PC-3 (cell line): ENCODE data around the gene PRDM11. TPM values are rescaled to one million over a fixed set of nuclear protein-coding genes. Genes with fewer than 3 reads are reported as not detected.

Experiments
- ATAC-seq: fragments of 200-7000 bp; cut with Tn5 transposase; 2 replicates; pipeline ENCODE4 v1.9.1; 2020; ENCODE audit warnings: mild to moderate bottlenecking, moderate library complexity
- BruUV-seq: library from RNA; stranded (reverse); fragments of 400-500 nt; replicated peaks from 2 replicates; lab custom pipeline; 2021; lab: Mats Ljungman, UMichigan
- CTCF ChIA-PET: fragments of 300-600 bp; sonication (Branson Sonifier 250); formaldehyde crosslinking; loops from one replicate; lab custom pipeline; 2022; ENCODE audit warnings: antibody characterized with exemption; lab: Charles Lee
- POLR2A ChIA-PET: fragments of 300-600 bp; sonication (Branson Sonifier 250); formaldehyde crosslinking; loops from one replicate; lab custom pipeline; 2022; ENCODE audit warnings: antibody characterized with exemption; ENCODE audit not compliant: unreplicated experiment; lab: Charles Lee
- DNase-seq: peaks from one replicate; pipeline ENCODE4 v3.0.0-alpha.2; 2015
- H2AFZ ChIP-seq: fragments of 300-600 bp; sonication (generic); 2 replicates; pipeline ENCODE4 v1.6.0; 2016; ENCODE audit warnings: antibody characterized with exemption, low read length
- H3F3A ChIP-seq: fragments of 300-600 bp; sonication (generic); one replicate; pipeline ENCODE4 v1.6.0; 2017; ENCODE audit warnings: antibody characterized with exemption, low read length, control low read depth, mild to moderate bottlenecking; ENCODE audit not compliant: unreplicated experiment
- H3K27ac ChIP-seq: fragments of 300-600 bp; sonication (generic); 2 replicates; pipeline ENCODE4 v1.5.1; 2016; ENCODE audit warnings: mild to moderate bottlenecking, low read length
- H3K27me3 ChIP-seq: fragments of 300-600 bp; sonication (generic); 2 replicates; pipeline ENCODE4 v1.6.1; 2016; ENCODE audit warnings: low read length, mixed read lengths
- H3K36me3 ChIP-seq: fragments of 300-600 bp; sonication (generic); 2 replicates; pipeline ENCODE4 v1.6.1; 2016; ENCODE audit warnings: low read depth, mixed run types, low read length, mixed read lengths
- H3K4me1 ChIP-seq: fragments of 300-600 bp; sonication (generic); 2 replicates; pipeline ENCODE4 v1.5.1; 2016; ENCODE audit warnings: low read length; ENCODE audit not compliant: insufficient read depth
- H3K4me2 ChIP-seq: fragments of 300-600 bp; sonication (generic); 2 replicates; pipeline ENCODE4 v1.6.0; 2016; ENCODE audit warnings: low read length
- H3K4me3 ChIP-seq: fragments of 300-600 bp; sonication (generic); 2 replicates; pipeline ENCODE4 v1.5.1; 2016; ENCODE audit warnings: mild to moderate bottlenecking, low read length, mixed read lengths
- H3K79me2 ChIP-seq: fragments of 300-600 bp; sonication (generic); 2 replicates; pipeline ENCODE4 v1.6.1; 2017; ENCODE audit warnings: low read length, mixed read lengths
- H3K9ac ChIP-seq: fragments of 300-600 bp; sonication (generic); 2 replicates; pipeline ENCODE4 v1.6.0; 2016; ENCODE audit warnings: mild to moderate bottlenecking, low read length
- H3K9me2 ChIP-seq: fragments of 300-600 bp; sonication (generic); replicated peaks from 2 replicates; pipeline ENCODE4 v1.6.1; 2016; ENCODE audit warnings: mixed run types, low read length, mixed read lengths
- H3K9me3 ChIP-seq: fragments of 300-600 bp; sonication (generic); 2 replicates; pipeline ENCODE4 v1.6.1; 2016; ENCODE audit warnings: low read length, mixed read lengths
- H4K20me1 ChIP-seq: fragments of 300-600 bp; sonication (generic); 2 replicates; pipeline ENCODE4 v1.6.1; 2016; ENCODE audit warnings: low read length, mixed read lengths
- CTCF ChIP-seq: fragments of 300-600 bp; sonication (generic); conservative IDR thresholded peaks from 2 replicates; pipeline ENCODE4 v1.5.1; 2017; ENCODE audit warnings: antibody characterized with exemption, low read depth, mild to moderate bottlenecking, low read length
- EZH2 ChIP-seq: fragments of 300-600 bp; sonication (generic); IDR thresholded peaks from one replicate; pipeline ENCODE4 v1.6.1; 2017; ENCODE audit warnings: antibody characterized with exemption, mild to moderate bottlenecking, low read length; ENCODE audit not compliant: unreplicated experiment
- EZH2phosphoT487 ChIP-seq: fragments of 300-600 bp; sonication (generic); IDR thresholded peaks from 2 replicates; pipeline ENCODE4 v1.6.1; 2018; ENCODE audit warnings: mild to moderate bottlenecking, antibody characterized with exemption, low read length, borderline replicate concordance
- intact Hi-C: fragments of 100-400 bp; cut with micrococcal nuclease; formaldehyde crosslinking; loops from 2 replicates; pipeline ENCODE4 v1.9.0; 2023
- total RNA-seq: library from RNA; depleted of rRNA; stranded (reverse); fragments of >200 nt; gene quantifications from 2 replicates; pipeline ENCODE4 v1.2.3, GENCODE V29; 2014

PRDM11 gene
- total RNA-seq, 1 experiment from 2014 or later = 5.0 TPM

- DNase-seq (no peak), ATAC-seq (no peak)
- Histone ChIP-seq H3K27ac (no peak overlapping the region), H3K4me2 (peak overlapping the region; percentile 100), H3F3A (no peaks in the 10 kb centered on the region), H3K4me3 (peak overlapping the region; percentile 98), H3K79me2 (peaks cover 31% of the 10 kb centered on the region), H2AFZ (peak overlapping the region; percentile 97), H3K4me1 (peaks cover 15% of the 10 kb centered on the region), H4K20me1 (no peaks in the 10 kb centered on the region), H3K27me3 (no peaks in the 10 kb centered on the region), H3K9me2 (no peaks in the 10 kb centered on the region), H3K9ac (peak overlapping the region; percentile 82), H3K36me3 (no peaks in the 10 kb centered on the region), H3K9me3 (no peaks in the 10 kb centered on the region)
- BruUV-seq = no TSS peak
- TF ChIP-seq EZH2 (no peak), CTCF (no peak), EZH2phosphoT487 (no peak)
- ChIA-PET CTCF (no interaction called here), POLR2A (interaction anchor here (0.6 kb wide), 1 partner anchor 33 kb away, joined by 4 read pairs; no protein-coding TSS in a partner anchor)
- intact Hi-C loops = no loop called here
These were observed 1.6 kb downstream of the PRDM11 start for GRCh38 chr11:45147891-45148675.

DNA sequence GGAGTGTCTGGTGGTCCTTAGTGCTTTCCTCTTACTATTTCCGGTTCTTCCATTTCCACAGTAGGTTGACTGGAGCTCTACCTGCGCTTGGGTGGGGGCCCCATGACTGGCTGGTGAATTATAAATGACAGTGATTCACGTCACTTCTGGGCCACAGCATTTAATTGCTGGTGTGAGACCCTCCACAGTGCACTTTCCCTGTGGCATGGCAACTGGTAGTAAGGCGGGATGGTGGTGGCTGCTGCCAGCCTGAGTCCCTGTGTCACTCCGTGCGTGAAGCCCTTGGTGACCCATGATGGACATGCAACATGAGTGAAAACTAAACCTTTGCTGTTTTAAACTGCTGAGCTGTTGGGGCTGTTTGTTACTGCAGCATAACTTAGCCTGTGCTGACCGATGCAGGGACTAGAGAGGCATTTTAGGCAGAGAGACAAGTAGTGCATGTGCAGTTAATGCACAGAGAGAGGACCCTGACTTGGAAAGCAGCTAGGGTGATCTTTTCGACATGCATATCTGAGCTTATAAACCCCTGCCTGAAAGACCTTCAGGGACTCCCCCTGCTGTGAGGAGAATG is 3.1 kb downstream of the PRDM11 start:
- H3K27me3 ChIP-seq = no peaks in the 10 kb centered on the region
- DNase-seq (no peak), ATAC-seq (no peak)
- no peak overlapping the region for H3K27ac ChIP-seq
- H3K4me1 ChIP-seq = peaks cover 15% of the 10 kb centered on the region
- no peaks in the 10 kb centered on the region for H3K9me2 ChIP-seq
- H3K9me3 ChIP-seq = no peaks in the 10 kb centered on the region
- H3F3A ChIP-seq = no peaks in the 10 kb centered on the region
- POLR2A ChIA-PET = no interaction called here
- CTCF ChIA-PET = no interaction called here
- no peak overlapping the region for H3K4me2 ChIP-seq
- H2AFZ ChIP-seq = no peak overlapping the region
- no TSS peak for BruUV-seq
- intact Hi-C loops = no loop called here
- H3K9ac ChIP-seq = no peak overlapping the region
- no peaks in the 10 kb centered on the region for H3K36me3 ChIP-seq
- no peak overlapping the region for H3K4me3 ChIP-seq
- H4K20me1 ChIP-seq = no peaks in the 10 kb centered on the region
- TF ChIP-seq EZH2phosphoT487 (no peak), CTCF (no peak), EZH2 (no peak)
- H3K79me2 ChIP-seq = peaks cover 31% of the 10 kb centered on the region

DNA sequence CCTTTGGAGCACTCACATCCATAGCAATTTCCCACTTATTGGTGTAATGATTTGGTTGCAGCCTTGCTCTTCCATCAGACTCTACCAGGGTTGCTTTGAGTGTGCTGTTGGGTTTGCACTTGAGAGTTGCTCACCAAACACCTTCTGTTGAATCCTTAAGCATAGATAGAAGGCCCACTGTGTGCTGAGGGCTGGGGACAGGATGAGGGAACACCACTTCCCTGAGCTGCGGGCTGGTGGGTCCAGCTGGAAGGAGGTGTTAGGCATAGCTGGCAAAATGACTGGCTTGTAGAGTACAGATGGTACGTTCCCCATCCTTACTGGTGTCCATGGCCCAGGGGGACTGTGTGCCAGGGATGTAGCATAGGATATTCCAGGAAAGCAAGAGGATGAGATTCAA is 3.9 kb downstream of the PRDM11 start:
- H3K36me3 ChIP-seq = no peaks in the 10 kb centered on the region
- H3K9me3 ChIP-seq = no peaks in the 10 kb centered on the region
- H4K20me1 ChIP-seq = no peaks in the 10 kb centered on the region
- H3K4me1 ChIP-seq = peaks cover 15% of the 10 kb centered on the region
- no peaks in the 10 kb centered on the region for H3F3A ChIP-seq
- CTCF ChIA-PET = no interaction called here
- H3K27me3 ChIP-seq = no peaks in the 10 kb centered on the region
- POLR2A ChIA-PET = no interaction called here
- no peak overlapping the region for H3K4me2 ChIP-seq
- no peak overlapping the region for H3K27ac ChIP-seq
- DNase-seq (no peak), ATAC-seq (no peak)
- H3K79me2 ChIP-seq = peaks cover 31% of the 10 kb centered on the region
- H3K9ac ChIP-seq = no peak overlapping the region
- no peak overlapping the region for H3K4me3 ChIP-seq
- no peak for TF ChIP-seq EZH2
- no peak for TF ChIP-seq EZH2phosphoT487
- no peak for TF ChIP-seq CTCF
- no peak overlapping the region for H2AFZ ChIP-seq
- no TSS peak for BruUV-seq
- no peaks in the 10 kb centered on the region for H3K9me2 ChIP-seq
- intact Hi-C loops = no loop called here
